ENCODE results near the gene ADAMTS19. TPM values are rescaled to one million over a fixed set of nuclear protein-coding genes. Genes with fewer than 3 reads are reported as not detected.

Gene ADAMTS19
- total and polyA plus RNA-seq, 2 of the 8 experiments (the other 6 are each of a cell fraction or from before 2014, with no cell fraction given) = 17.3 to 28.8 TPM

- Histone ChIP-seq H4K20me1 (replicated peaks in 1 of 2; ENCODE audit: control insufficient read depth in 1 of 2, insufficient read depth in 2 of 2, low read length in 2 of 2) (no peaks in the 10 kb centered on the region), H3K4ac (replicated peaks; ENCODE audit: insufficient read length, low read depth, low read length) (no peak overlapping the region), H2BK12ac (ENCODE audit: low read depth, low read length) (no peak overlapping the region), H3K23me2 (ENCODE audit: low read depth, low read length) (no peaks in the 10 kb centered on the region), H3K27me3 (replicated peaks in 1 of 4; ENCODE audit: control insufficient read depth in 3 of 4, extremely low read depth in 1 of 4, insufficient read depth in 3 of 4, low read length in 3 of 4) (no peaks in the 10 kb centered on the region), H4K5ac (ENCODE audit: insufficient read length, low read depth, low read length) (no peak overlapping the region), H3K18ac (ENCODE audit: extremely low read depth, low read length) (no peak overlapping the region), H2BK15ac (ENCODE audit: low read length) (no peak overlapping the region), H3K79me1 (ENCODE audit: low read depth, low read length) (no peaks in the 10 kb centered on the region), H2AFZ (ENCODE audit: low read length) (no peak overlapping the region), H2BK5ac (ENCODE audit: low read depth, low read length) (no peak overlapping the region), H4K91ac (replicated peaks; ENCODE audit: insufficient read length, low read length) (no peak overlapping the region), H3K23ac (ENCODE audit: insufficient read length) (no peak overlapping the region), H3K9me3 (ENCODE audit: insufficient read depth in 2 of 2, low read depth in 1 of 2, low read length in 1 of 2) (no peaks in the 10 kb centered on the region), H3K14ac (ENCODE audit: insufficient read length) (no peak overlapping the region), H3K79me2 (ENCODE audit: control insufficient read depth in 1 of 2, insufficient read depth in 2 of 2, low read length in 2 of 2) (no peaks in the 10 kb centered on the region), H2BK20ac (ENCODE audit: low read length) (no peak overlapping the region), H3K9ac (replicated peaks in 1 of 4; ENCODE audit: extremely low read depth in 1 of 4, low read depth in 3 of 4, low read length in 3 of 4) (no peak overlapping the region), H2BK120ac (replicated peaks; ENCODE audit: low read depth, low read length) (no peak overlapping the region), H3K4me3 (ENCODE audit: extremely low read depth in 1 of 4, insufficient read depth in 2 of 4, low read depth in 3 of 4, low read length in 4 of 4) (no peak overlapping the region), H3K27ac (ENCODE audit: low read depth, low read length) (no peak overlapping the region), H3K36me3 (ENCODE audit: control insufficient read depth in 2 of 4, insufficient read depth in 4 of 4, low read length in 3 of 4) (no peaks in the 10 kb centered on the region), H3K56ac (replicated peaks; ENCODE audit: insufficient read length, low read depth, low read length) (no peak overlapping the region), H3K4me2 (ENCODE audit: insufficient read depth in 1 of 2, low read depth in 2 of 2, low read length in 2 of 2) (no peak overlapping the region), H4K8ac (ENCODE audit: extremely low read depth, insufficient read depth, low read length) (no peak overlapping the region), H3K4me1 (replicated peaks in 1 of 4; ENCODE audit: control insufficient read depth in 3 of 4, insufficient read depth in 4 of 4, low read length in 3 of 4) (no peaks in the 10 kb centered on the region), H2AK5ac (ENCODE audit: low read depth, low read length) (no peak overlapping the region)
- CTCF ChIA-PET (ENCODE audit: partially characterized antibody) = interaction anchor here (1.1 kb wide), 1 partner anchor 36 kb away, joined by 3 read pairs; no protein-coding TSS in a partner anchor
- no peak for DNase-seq (ENCODE audit: low read depth in 1 of 2, low spot score in 2 of 2)
- no peak for FAIRE-seq
- POLR2A ChIA-PET (ENCODE audit: partially characterized antibody) = interaction anchor here (1.3 kb wide), 1 partner anchor 39 kb away, joined by 3 read pairs; no protein-coding TSS in a partner anchor
- TF ChIP-seq SAP30 (IDR thresholded peaks at IDR 0.05; ENCODE audit: insufficient read depth, insufficient replicate concordance, low read length) (no peak), ZNF274 (IDR thresholded peaks at IDR 0.05; ENCODE audit: borderline replicate concordance, extremely low read depth, low read length) (no peak), TAF7 (optimal IDR thresholded peaks at IDR 0.05; ENCODE audit: borderline replicate concordance, low read depth, low read length) (no peak), TBP (IDR thresholded peaks at IDR 0.05; ENCODE audit: low read depth, low read length) (no peak), HDAC6 (IDR thresholded peaks at IDR 0.05; ENCODE audit: low read depth, low read length) (no peak), SRF (IDR thresholded peaks at IDR 0.05; ENCODE audit: low read depth, low read length) (no peak), KDM5A (IDR thresholded peaks at IDR 0.05; ENCODE audit: low read length) (no peak), ASH2L (IDR thresholded peaks at IDR 0.05; ENCODE audit: low read length) (no peak), CBX8 (IDR thresholded peaks at IDR 0.05; ENCODE audit: borderline replicate concordance, low read depth, low read length) (no peak), KDM4A (IDR thresholded peaks at IDR 0.05; ENCODE audit: low read depth, low read length, severe bottlenecking) (no peak), HDAC2 (IDR thresholded peaks at IDR 0.05; ENCODE audit: borderline replicate concordance in 1 of 2, low read depth in 2 of 2, low read length in 2 of 2) (no peak), KDM1A (IDR thresholded peaks at IDR 0.05; ENCODE audit: borderline replicate concordance, low read length) (no peak), JUN (IDR thresholded peaks at IDR 0.05; ENCODE audit: low read depth, low read length) (no peak), CHD1 (IDR thresholded peaks at IDR 0.05; ENCODE audit: low read depth, low read length) (no peak)
- TF ChIP-seq, protein P1, sequence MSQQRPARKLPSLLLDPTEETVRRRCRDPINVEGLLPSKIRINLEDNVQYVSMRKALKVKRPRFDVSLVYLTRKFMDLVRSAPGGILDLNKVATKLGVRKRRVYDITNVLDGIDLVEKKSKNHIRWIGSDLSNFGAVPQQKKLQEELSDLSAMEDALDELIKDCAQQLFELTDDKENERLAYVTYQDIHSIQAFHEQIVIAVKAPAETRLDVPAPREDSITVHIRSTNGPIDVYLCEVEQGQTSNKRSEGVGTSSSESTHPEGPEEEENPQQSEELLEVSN (IDR thresholded peaks at IDR 0.05) = no peak
Observed at GRCh38 chr5:129431406-129431805, 28.7 kb upstream of the ADAMTS19 start.
